K562 (cell line): ENCODE results near the gene KPNA1. TPM values are rescaled to one million over a fixed set of nuclear protein-coding genes. Genes with fewer than 3 reads are reported as not detected.

Experiments
- CEBPB ChIP-seq: fragments of 450-650 bp; IDR thresholded peaks from 2 replicates; pipeline ENCODE4 v1.6.1; 2016; ENCODE audit warnings: missing genetic modification characterization, missing compliant biosample characterization
- CHCHD3 ChIP-seq: fragments of 250-450 bp; sonication (Bioruptor Pico); IDR thresholded peaks from 2 replicates; pipeline ENCODE4 v2.1.2; 2022; ENCODE audit warnings: mild to moderate bottlenecking
- ELF2 ChIP-seq: fragments of 250-450 bp; sonication (Bioruptor Pico); IDR thresholded peaks from 2 replicates; pipeline ENCODE4 v1.5.0; 2021; ENCODE audit warnings: mild to moderate bottlenecking
- FOSL1 ChIP-seq: fragments of 200-800 bp; sonication (Bioruptor generic); conservative IDR thresholded peaks from 2 replicates; pipeline ENCODE4 v1.6.1; 2016; ENCODE audit warnings: missing genetic modification characterization, missing compliant biosample characterization
- HDAC1 ChIP-seq, 2 experiments: fragments of 450-650 bp; IDR thresholded peaks; 2 replicates each; pipeline ENCODE4 v1.6.1; 2016 to 2017; ENCODE audit warnings: inconsistent platforms in 1 of 2, mild to moderate bottlenecking in 1 of 2, moderate library complexity in 1 of 2
- HDAC6 ChIP-seq: IDR thresholded peaks from 2 replicates; pipeline ENCODE4 v1.6.1; 2012; ENCODE audit warnings: low read depth, mild to moderate bottlenecking, control low read depth, inconsistent platforms, low read length, moderate library complexity
- HINFP ChIP-seq: fragments of 450-650 bp; conservative IDR thresholded peaks from 2 replicates; pipeline ENCODE4 v1.6.1; 2016; ENCODE audit warnings: missing genetic modification characterization, low read depth, mild to moderate bottlenecking, control low read depth, missing compliant biosample characterization
- KLF10 ChIP-seq: fragments of 250-450 bp; sonication (Bioruptor Pico); IDR thresholded peaks from 2 replicates; pipeline ENCODE4 v1.6.1; 2021; ENCODE audit warnings: matching md5 sums
- MGA ChIP-seq: fragments of 450-650 bp; IDR thresholded peaks from 2 replicates; pipeline ENCODE4 v1.6.1; 2016; ENCODE audit warnings: mild to moderate bottlenecking, moderate library complexity
- NCOA2 ChIP-seq, 2 experiments: fragments of 450-650 bp; IDR thresholded peaks; 2 replicates each; pipeline ENCODE4 v1.6.1; 2018; ENCODE audit warnings: mild to moderate bottlenecking in 2 of 2, moderate library complexity in 1 of 2; ENCODE audit not compliant: partially characterized antibody in 2 of 2
- NR2C1 ChIP-seq, 2 experiments: fragments of 450-650 bp; IDR thresholded peaks; 2 replicates each; pipeline ENCODE4 v1.6.1; 2017; ENCODE audit warnings: mild to moderate bottlenecking in 2 of 2, antibody characterized with exemption in 1 of 2, inconsistent platforms in 1 of 2, missing compliant biosample characterization in 1 of 2, missing genetic modification characterization in 1 of 2
- NUFIP1 ChIP-seq: fragments of 450-650 bp; IDR thresholded peaks from 2 replicates; pipeline ENCODE4 v1.6.1; 2018; ENCODE audit not compliant: partially characterized antibody
- SUPT5H ChIP-seq: fragments of 450-650 bp; IDR thresholded peaks from 2 replicates; pipeline ENCODE4 v1.6.1; 2016
- YY1 ChIP-seq, 3 experiments: IDR thresholded peaks; 2 replicates each; pipeline ENCODE4 v1.6.1; 2011; ENCODE audit warnings: low read length in 2 of 3, mild to moderate bottlenecking in 2 of 3, moderate library complexity in 2 of 3, borderline replicate concordance in 1 of 3, control low read depth in 1 of 3, low read depth in 1 of 3; ENCODE audit not compliant: insufficient read depth in 3 of 3, insufficient replicate concordance in 2 of 3, control insufficient read depth in 1 of 3, insufficient read length in 1 of 3; ENCODE audit errors: extremely low read depth in 1 of 3
- ZNF445 ChIP-seq: fragments of 250-450 bp; sonication (Bioruptor Pico); IDR thresholded peaks from 2 replicates; pipeline ENCODE4 v1.4.0; 2020; ENCODE audit warnings: low read depth, mild to moderate bottlenecking, moderate library complexity
- polyA plus RNA-seq, 8 experiments: library from polyadenylated mRNA; depleted of rRNA in 4 of 8; stranded (reverse) in 5 of 8; unstranded in 3 of 8; fragments of >200 nt; fragmentation: Nextera tagmentation in 2 of 8; fragmentation: Illumina TruSeq in 1 of 8; extraction: Ambion mirVana in 2 of 8; extraction: Trizol in 1 of 8; gene quantifications; 2 replicates each; pipeline versions ENCODE4 v1.2.1 to v1.2.3, GENCODE V29; 2011 to 2014; ENCODE audit warnings: inconsistent platforms in 1 of 8, missing spikeins in 1 of 8
- total RNA-seq, 7 experiments: library from RNA; depleted of rRNA in 6 of 7; stranded (reverse); fragments of >200 nt in 6 of 7; fragmentation: Illumina TruSeq in 2 of 7; extraction: Trizol in 2 of 7; gene quantifications; 2 replicates each; pipeline versions ENCODE4 v1.2.1 to v1.2.3, GENCODE V29; 2011 to 2021; ENCODE audit warnings: low replicate concordance in 1 of 7

Gene KPNA1
- total and polyA plus RNA-seq, 9 of the 15 experiments (the other 6 are each of a cell fraction or from before 2014, with no cell fraction given), result 9.3 to 53.8 (median 33.5) TPM

GRCh38 chr3:122513386-122514122, 1.2 kb downstream of the KPNA1 start (continued):
- TF ChIP-seq MGA (peak; percentile 52), NR2C1 (IDR thresholded peaks at IDR 0.05) (no peak), NR2C1 (tag; IDR thresholded peaks at IDR 0.05) (no peak), ZNF445 (no peak), HINFP (tag) (no peak), NCOA2 (IDR thresholded peaks at IDR 0.05; ENCODE audit: partially characterized antibody in 2 of 2) (no peak), HDAC6 (no peak), CEBPB (no peak), NUFIP1 (no peak), CHCHD3 (no peak), SUPT5H (no peak), FOSL1 (no peak), ELF2 (CRISPR knock-in tag) (no peak), KLF10 (CRISPR knock-in tag) (no peak), HDAC1 (IDR thresholded peaks at IDR 0.05) (peak in 1 of 2 experiments; percentile 83; a peak in 2 of 4 replicates), YY1 (IDR thresholded peaks at IDR 0.05; ENCODE audit: borderline replicate concordance in 1 of 3, control insufficient read depth in 1 of 3, extremely low read depth in 1 of 3, insufficient read depth in 3 of 3, insufficient read length in 1 of 3, insufficient replicate concordance in 2 of 3, low read depth in 1 of 3, low read length in 2 of 3) (no peak)
